Osteocyte (in vitro differentiated cells): ENCODE measurements around the gene TTLL10. TPM values are rescaled to one million over a fixed set of nuclear protein-coding genes. Genes with fewer than 3 reads are reported as not detected.

ENCODE experiments used
- DNase-seq: peaks from one replicate; pipeline ENCODE4 v3.0.0; 2021; ENCODE audit warnings: mixed read lengths; ENCODE audit not compliant: unreplicated experiment; ENCODE audit errors: extremely low spot score
- H3K27ac Mint-ChIP-seq: one replicate; pipeline ENCODE4 v1.8.0; 2021; ENCODE audit warnings: mild to moderate bottlenecking, mixed read lengths; ENCODE audit not compliant: unreplicated experiment
- H3K27me3 Mint-ChIP-seq: one replicate; pipeline ENCODE4 v1.8.0; 2021; ENCODE audit warnings: mixed read lengths; ENCODE audit not compliant: unreplicated experiment
- H3K36me3 Mint-ChIP-seq: one replicate; pipeline ENCODE4 v1.8.0; 2021; ENCODE audit warnings: mixed read lengths; ENCODE audit not compliant: unreplicated experiment
- H3K4me1 Mint-ChIP-seq: one replicate; pipeline ENCODE4 v1.8.0; 2021; ENCODE audit warnings: mixed read lengths; ENCODE audit not compliant: unreplicated experiment
- H3K4me3 Mint-ChIP-seq: one replicate; pipeline ENCODE4 v1.8.0; 2021; ENCODE audit warnings: mild to moderate bottlenecking, moderate library complexity, mixed read lengths; ENCODE audit not compliant: unreplicated experiment
- H3K9me3 Mint-ChIP-seq: one replicate; pipeline ENCODE4 v1.8.0; 2021; ENCODE audit warnings: mixed read lengths; ENCODE audit not compliant: unreplicated experiment
- total RNA-seq: library from RNA; stranded (reverse); gene quantifications from 2 replicates; pipeline ENCODE4 v1.2.1, GENCODE V29; 2021
- TF ChIP-seq, protein P1 (sequence below): fragments of 200-600 bp; sonication (generic); IDR thresholded peaks from 2 replicates; pipeline ENCODE4 v1.5.0; 2021; ENCODE audit warnings: antibody characterized with exemption, mild to moderate bottlenecking, moderate library complexity

Gene TTLL10
- total RNA-seq, 1 donor from 2014 or later: not detected

DNA sequence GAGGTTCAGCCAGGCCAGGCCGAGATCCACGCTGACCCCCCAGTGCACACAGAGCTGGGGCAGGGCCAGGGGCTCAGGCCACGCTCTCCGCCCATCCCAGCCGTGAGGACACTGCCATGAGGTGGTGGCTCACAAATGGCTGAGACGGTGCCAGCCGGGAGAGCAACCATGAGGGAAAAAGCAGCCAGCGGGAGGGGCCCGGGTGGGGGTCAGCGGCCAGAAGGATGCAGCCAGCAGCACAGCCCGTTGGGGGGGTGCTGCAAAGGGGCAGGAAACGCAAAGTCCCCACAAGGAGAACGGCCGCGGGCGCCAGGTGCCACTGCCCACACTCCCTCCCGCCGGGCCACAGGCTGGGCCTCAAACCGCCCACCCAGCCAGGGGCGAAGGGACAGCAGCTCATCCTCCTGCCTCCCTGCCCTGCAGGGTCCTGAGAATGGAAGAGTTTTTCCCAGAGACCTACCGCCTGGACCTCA is 8.3 kb downstream of the TTLL10 start:
- H3K9me3 Mint-ChIP-seq: no peaks in the 10 kb centered on the region
- TF ChIP-seq, protein P1, sequence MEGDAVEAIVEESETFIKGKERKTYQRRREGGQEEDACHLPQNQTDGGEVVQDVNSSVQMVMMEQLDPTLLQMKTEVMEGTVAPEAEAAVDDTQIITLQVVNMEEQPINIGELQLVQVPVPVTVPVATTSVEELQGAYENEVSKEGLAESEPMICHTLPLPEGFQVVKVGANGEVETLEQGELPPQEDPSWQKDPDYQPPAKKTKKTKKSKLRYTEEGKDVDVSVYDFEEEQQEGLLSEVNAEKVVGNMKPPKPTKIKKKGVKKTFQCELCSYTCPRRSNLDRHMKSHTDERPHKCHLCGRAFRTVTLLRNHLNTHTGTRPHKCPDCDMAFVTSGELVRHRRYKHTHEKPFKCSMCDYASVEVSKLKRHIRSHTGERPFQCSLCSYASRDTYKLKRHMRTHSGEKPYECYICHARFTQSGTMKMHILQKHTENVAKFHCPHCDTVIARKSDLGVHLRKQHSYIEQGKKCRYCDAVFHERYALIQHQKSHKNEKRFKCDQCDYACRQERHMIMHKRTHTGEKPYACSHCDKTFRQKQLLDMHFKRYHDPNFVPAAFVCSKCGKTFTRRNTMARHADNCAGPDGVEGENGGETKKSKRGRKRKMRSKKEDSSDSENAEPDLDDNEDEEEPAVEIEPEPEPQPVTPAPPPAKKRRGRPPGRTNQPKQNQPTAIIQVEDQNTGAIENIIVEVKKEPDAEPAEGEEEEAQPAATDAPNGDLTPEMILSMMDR: no peak
- peaks cover 6% of the 10 kb centered on the region for H3K27me3 Mint-ChIP-seq
- DNase-seq: no peak
- no peaks in the 10 kb centered on the region for H3K36me3 Mint-ChIP-seq
- H3K4me3 Mint-ChIP-seq: no peak overlapping the region
- no peaks in the 10 kb centered on the region for H3K4me1 Mint-ChIP-seq
- H3K27ac Mint-ChIP-seq: no peak overlapping the region

DNA sequence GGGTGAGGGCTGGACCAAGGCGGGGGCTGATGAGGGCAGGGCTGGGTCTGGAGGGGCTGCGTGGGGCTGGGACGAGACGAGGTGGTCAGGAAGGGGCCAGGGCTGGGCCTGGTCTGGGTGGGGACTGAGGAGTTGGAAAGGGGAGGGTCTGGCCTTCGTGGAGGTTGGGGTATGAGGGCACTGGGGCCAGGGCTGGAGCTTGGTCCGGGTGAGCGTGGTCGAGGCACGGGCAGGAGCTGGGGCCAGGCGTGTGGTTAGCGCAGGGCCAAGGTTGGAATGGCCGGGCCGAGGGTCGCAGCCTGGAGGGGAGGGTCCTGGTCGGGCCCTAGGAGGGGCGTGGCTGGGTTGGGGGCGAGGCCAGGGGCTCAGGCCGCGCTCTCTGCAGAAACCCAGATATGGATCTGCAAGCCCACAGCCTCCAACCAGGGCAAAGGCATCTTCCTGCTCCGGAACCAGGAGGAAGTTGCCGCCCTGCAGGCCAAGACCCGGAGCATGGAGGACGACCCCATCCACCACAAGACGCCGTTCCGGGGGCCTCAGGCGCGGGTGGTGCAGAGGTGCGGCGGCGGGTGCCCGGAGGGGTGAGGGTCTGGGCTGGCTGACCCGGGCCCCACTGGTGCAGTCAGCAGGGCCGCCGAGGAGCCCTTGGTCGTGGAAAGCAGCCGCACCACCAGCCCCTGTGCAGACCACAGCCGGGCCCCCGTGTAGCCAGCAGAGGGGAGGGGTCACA is 9.0 kb downstream of the TTLL10 start:
- Mint-ChIP-seq H3K27me3 (peaks cover 2% of the 10 kb centered on the region), H3K4me3 (no peak overlapping the region), H3K4me1 (no peaks in the 10 kb centered on the region), H3K36me3 (no peaks in the 10 kb centered on the region), H3K27ac (no peak overlapping the region), H3K9me3 (no peaks in the 10 kb centered on the region)
- no peak for DNase-seq
- TF ChIP-seq, protein P1: no peak

GRCh38 chr1:1183221-1183747 is 9.6 kb downstream of the TTLL10 start:
- Mint-ChIP-seq H3K4me1 (no peaks in the 10 kb centered on the region), H3K27ac (no peak overlapping the region), H3K4me3 (no peak overlapping the region), H3K27me3 (peaks cover 2% of the 10 kb centered on the region), H3K36me3 (no peaks in the 10 kb centered on the region), H3K9me3 (no peaks in the 10 kb centered on the region)
- DNase-seq: no peak
- TF ChIP-seq, protein P1: no peak

- no peaks in the 10 kb centered on the region for H3K9me3 Mint-ChIP-seq
- no peak for DNase-seq
- no peak overlapping the region for H3K4me3 Mint-ChIP-seq
- H3K27me3 Mint-ChIP-seq: peaks cover 7% of the 10 kb centered on the region
- TF ChIP-seq, protein P1: no peak
- H3K36me3 Mint-ChIP-seq: no peaks in the 10 kb centered on the region
- no peak overlapping the region for H3K27ac Mint-ChIP-seq
- H3K4me1 Mint-ChIP-seq: no peaks in the 10 kb centered on the region
Observed at GRCh38 chr1:1183833-1184775, 10.4 kb downstream of the TTLL10 start.
